NCI-H345 treated with DMSO at 0.1 percent for 48 hours (cell line): Measurements from ENCODE around the gene PPARD.
"Not testable (repeated sequence)": the region's sequence is repeated elsewhere in the genome, so short reads cannot be mapped to it uniquely, and the experiment has no call there.

Experiments
- DNase-seq: peaks from one replicate; lab custom pipeline; 2025; ENCODE audit not compliant: unreplicated experiment; lab: John Stamatoyannopoulos, UW

PPARD gene

DNA sequence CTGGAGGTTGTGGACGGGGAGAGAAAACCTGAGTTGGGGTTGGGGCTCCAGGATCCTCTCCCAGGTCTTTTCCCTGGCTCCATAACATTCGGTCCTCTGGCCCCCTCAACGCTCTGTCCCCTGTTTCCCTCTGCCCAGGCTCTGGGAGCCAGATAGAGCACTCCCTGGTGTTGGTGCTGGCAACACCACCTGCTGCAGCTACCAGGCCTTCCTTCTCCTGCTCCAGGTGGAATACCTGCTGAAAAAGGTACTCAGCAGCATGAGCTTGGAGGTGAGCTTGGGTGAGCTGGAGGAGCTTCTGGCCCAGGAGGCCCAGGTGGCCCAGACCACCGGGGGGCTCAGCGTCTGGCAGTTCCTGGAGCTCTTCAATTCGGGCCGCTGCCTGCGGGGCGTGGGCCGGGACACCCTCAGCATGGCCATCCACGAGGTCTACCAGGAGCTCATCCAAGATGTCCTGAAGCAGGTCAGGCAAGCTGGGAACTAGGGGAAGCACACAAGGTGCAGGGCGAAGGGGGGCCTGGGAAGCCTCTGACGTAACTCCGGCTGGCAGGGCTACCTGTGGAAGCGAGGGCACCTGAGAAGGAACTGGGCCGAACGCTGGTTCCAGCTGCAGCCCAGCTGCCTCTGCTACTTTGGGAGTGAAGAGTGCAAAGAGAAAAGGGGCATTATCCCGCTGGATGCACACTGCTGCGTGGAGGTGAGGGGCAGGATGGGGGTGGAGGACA lies 30.1 kb upstream of the PPARD start:
- no peak for DNase-seq

- no peak for DNase-seq
Observed at GRCh38 chr6:35312807-35313206, 29.6 kb upstream of the PPARD start.

- DNase-seq, result peak; percentile 40
Observed at GRCh38 chr6:35317483-35318195, 24.7 kb upstream of the PPARD start.

GRCh38 chr6:35318196-35319171 lies 23.9 kb upstream of the PPARD start:
- DNase-seq, result peak; percentile 57

GRCh38 chr6:35319346-35320030 lies 22.9 kb upstream of the PPARD start:
- DNase-seq, result no peak

DNA sequence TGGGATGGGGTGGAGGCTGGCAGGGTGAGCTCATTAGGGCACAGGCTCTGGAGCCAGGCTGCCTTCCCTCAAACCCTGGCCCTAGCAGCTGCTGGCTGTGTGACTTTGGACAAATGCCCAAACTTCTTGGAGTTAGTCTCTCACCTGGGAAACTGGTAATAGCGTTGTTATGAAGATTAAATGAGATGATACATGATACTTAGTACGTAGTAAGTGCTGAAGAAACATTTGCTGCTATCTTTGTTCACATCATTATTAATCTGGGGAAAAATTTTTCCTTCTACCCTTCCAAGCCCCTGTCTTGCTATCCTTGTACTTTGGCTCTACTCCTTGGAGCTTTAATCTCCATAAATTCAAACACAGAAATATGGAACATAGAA lies 22.3 kb upstream of the PPARD start:
- DNase-seq, result no peak

DNA sequence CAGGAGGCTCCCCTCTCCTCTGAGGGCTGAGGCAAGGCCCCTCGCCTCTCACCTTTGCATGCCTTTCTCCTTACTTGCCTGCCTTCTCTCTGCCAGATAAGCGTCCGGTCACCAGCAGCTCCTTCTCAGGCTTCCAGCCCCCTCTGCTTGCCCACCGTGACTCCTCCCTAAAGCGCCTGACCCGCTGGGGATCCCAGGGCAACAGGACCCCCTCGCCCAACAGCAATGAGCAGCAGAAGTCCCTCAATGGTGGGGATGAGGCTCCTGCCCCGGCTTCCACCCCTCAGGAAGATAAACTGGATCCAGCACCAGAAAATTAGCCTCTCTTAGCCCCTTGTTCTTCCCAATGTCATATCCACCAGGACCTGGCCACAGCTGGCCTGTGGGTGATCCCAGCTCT lies 21.3 kb upstream of the PPARD start:
- DNase-seq, result no peak

GRCh38 chr6:35327349-35328027 lies 14.9 kb upstream of the PPARD start:
- peak; percentile 13 for DNase-seq

- DNase-seq, result no peak
Observed at GRCh38 chr6:35328108-35328723, 14.1 kb upstream of the PPARD start.

- not testable (repeated sequence) for DNase-seq
Observed at GRCh38 chr6:35328965-35329364, 13.4 kb upstream of the PPARD start.

GRCh38 chr6:35330541-35331119 lies 11.7 kb upstream of the PPARD start:
- no peak for DNase-seq

GRCh38 chr6:35332074-35332887 lies 10.1 kb upstream of the PPARD start:
- DNase-seq, result peak; percentile 53

GRCh38 chr6:35341557-35341956 lies 801 bp upstream of the PPARD start:
- DNase-seq, result no peak

DNA sequence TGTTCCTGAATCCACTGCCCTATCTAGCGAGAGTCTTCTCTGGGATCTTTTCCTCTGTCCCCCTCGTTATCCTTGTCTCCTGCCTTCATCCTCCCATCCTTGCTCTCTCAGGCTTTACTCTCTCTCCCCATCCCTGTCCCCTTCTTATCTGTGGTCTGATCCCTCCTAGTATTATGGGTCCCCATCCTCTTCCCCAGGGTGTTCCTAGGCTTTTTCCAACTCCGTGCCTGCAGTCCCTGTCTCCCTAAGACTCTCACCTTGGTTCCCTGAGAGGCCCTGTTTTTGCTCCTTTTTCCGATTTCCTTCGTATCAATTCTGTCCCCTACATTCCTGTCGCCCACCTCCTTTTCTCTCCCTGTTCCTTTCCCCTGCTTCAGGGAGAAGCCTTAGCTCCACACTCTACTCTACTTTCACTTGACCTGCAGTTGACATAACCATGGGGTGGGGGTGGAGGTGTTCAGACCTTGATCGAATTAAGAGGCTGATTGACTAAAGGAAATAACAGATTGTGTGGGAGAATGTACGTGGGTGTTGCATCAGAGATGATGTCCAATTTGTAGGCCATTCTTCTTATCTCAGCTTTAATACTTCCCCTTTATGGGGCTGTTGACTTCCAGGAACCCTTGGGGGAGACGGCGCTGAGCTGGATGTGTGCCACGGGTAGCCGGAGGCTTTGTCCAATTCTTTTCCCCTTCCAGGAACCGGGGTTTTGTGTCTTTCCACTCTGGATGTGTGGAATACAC lies 905 bp downstream of the PPARD start:
- DNase-seq, result no peak

DNA sequence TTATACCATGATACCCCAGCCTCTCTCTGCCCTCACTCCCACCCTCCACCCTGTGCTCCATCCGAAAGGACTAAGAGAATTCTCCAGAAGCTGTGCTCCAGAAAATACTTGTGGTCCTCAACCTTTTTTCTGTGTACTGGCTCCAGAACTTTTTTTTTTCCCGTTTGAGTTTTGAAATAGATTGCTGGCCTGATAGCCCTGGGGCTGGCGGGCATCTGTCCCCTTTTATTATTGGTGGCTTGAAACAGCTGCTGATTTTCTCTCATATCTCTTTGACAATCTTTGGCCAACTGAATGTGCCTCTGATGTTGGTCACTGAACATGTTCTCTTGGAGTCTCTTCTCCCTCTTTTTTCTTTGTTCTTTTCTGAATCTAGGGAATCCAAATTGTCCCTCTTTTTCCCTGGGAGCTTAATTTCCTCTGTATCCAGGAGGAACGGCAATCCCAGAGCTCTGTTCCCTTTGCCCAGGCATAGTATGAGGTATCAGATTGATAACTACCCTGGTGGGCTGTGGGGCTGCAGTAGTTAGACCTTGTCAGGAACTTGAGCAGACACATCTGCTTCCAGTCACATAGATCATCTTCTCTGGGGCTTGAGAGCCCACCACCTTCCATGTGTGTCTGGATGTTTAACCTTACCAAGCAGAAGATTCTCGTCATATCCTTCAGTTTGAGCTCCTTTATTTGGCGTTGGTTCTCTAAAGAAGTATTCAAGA lies 1.6 kb downstream of the PPARD start:
- no peak for DNase-seq

GRCh38 chr6:35351422-35351821 lies 9.1 kb downstream of the PPARD start:
- no peak for DNase-seq

DNA sequence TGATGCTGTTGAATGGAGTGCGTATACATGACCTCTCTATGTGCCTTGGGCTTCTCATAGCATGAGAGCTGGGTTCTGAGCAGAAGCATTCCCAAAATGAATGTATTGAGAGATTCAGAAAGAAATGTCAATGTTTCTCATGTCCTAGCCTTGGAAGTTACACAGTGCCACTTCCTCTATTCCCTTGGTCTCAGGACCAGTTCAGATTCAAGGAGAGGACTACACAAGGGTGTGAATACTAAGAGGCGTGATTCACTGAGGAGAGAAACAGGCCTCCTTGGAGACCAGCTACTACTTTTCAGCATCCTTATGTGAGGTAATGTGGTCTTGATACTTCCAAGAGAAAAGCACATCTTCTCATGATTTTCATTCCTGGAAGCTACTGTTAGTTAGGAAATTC lies 10.4 kb downstream of the PPARD start:
- no peak for DNase-seq
